Liver (tissue), 3 donors: ENCODE results near the gene GAST.

ENCODE experiments used
- GABPA ChIP-seq, 2 donors: IDR thresholded peaks in 1 of 2; conservative IDR thresholded peaks in 1 of 2; 2 replicates each; pipeline ENCODE4 v1.6.1; 2016; ENCODE audit warnings: antibody characterized with exemption in 2 of 2, mild to moderate bottlenecking in 1 of 2, moderate library complexity in 1 of 2
- HNF4A ChIP-seq, 2 donors: conservative IDR thresholded peaks; 2 replicates each; pipeline ENCODE4 v1.6.1; 2016; ENCODE audit warnings: antibody characterized with exemption in 2 of 2, mild to moderate bottlenecking in 2 of 2
- JUND ChIP-seq, 2 donors: IDR thresholded peaks; 2 replicates each; pipeline ENCODE4 v1.6.1; 2016; ENCODE audit warnings: antibody characterized with exemption in 2 of 2
- NR2F2 ChIP-seq: IDR thresholded peaks from 2 replicates; pipeline ENCODE4 v1.6.1; 2016; ENCODE audit warnings: antibody characterized with exemption
- RAD21 ChIP-seq, 2 donors: IDR thresholded peaks; 2 replicates each; pipeline ENCODE4 v1.6.1; 2016; ENCODE audit warnings: antibody characterized with exemption in 2 of 2, mild to moderate bottlenecking in 2 of 2
- RXRA ChIP-seq, 2 donors: IDR thresholded peaks; 2 replicates each; pipeline ENCODE4 v1.6.1; 2017 to 2018; ENCODE audit warnings: antibody characterized with exemption in 2 of 2, mild to moderate bottlenecking in 1 of 2
- SP1 ChIP-seq: IDR thresholded peaks from 2 replicates; pipeline ENCODE4 v1.6.1; 2018; ENCODE audit warnings: antibody characterized with exemption, mild to moderate bottlenecking
- TAF1 ChIP-seq: conservative IDR thresholded peaks from 2 replicates; pipeline ENCODE4 v1.6.1; 2016; ENCODE audit warnings: antibody characterized with exemption, mild to moderate bottlenecking
- YY1 ChIP-seq: IDR thresholded peaks from 2 replicates; pipeline ENCODE4 v1.6.1; 2016; ENCODE audit warnings: antibody characterized with exemption, mild to moderate bottlenecking
- TF ChIP-seq, protein P1 (sequence below): fragments of 150-350 bp; IDR thresholded peaks from 2 replicates; pipeline ENCODE4 v1.5.1; 2017; ENCODE audit warnings: improper control_type of control experiment, low read depth, low read length; ENCODE audit not compliant: missing input control
- TF ChIP-seq, protein P2 (sequence below): IDR thresholded peaks from 2 replicates; pipeline ENCODE4 v1.6.1; 2016; ENCODE audit warnings: antibody characterized with exemption
- TF ChIP-seq, protein P3 (sequence below): IDR thresholded peaks from 2 replicates; pipeline ENCODE4 v1.6.1; 2016; ENCODE audit warnings: antibody characterized with exemption, mild to moderate bottlenecking
- TF ChIP-seq, protein P4 (sequence below): IDR thresholded peaks from 2 replicates; pipeline ENCODE4 v1.6.1; 2016; ENCODE audit warnings: antibody characterized with exemption
- donor health status: healthy.
- donor health status: healthy.

DNA sequence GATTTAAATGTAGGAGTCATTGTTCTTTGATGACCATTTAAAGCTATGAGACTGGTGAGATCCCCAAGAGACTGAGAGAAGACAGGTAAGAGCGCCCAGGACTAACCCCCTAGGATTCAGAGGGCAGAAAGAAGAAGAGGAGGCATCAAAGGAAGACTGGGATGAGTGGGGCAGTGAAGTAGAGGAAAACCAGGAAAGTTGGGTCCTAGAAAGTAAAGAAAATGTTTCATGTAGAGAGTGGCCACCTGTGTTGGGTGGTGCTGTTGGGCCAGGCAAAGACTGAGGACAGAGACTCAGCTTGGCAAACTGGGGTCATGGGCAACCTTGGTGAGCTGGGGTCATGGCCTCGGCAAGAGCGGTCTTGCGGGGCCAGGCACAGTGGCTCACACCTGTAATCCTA is 23.6 kb downstream of the GAST start:
- TF ChIP-seq, protein P1, sequence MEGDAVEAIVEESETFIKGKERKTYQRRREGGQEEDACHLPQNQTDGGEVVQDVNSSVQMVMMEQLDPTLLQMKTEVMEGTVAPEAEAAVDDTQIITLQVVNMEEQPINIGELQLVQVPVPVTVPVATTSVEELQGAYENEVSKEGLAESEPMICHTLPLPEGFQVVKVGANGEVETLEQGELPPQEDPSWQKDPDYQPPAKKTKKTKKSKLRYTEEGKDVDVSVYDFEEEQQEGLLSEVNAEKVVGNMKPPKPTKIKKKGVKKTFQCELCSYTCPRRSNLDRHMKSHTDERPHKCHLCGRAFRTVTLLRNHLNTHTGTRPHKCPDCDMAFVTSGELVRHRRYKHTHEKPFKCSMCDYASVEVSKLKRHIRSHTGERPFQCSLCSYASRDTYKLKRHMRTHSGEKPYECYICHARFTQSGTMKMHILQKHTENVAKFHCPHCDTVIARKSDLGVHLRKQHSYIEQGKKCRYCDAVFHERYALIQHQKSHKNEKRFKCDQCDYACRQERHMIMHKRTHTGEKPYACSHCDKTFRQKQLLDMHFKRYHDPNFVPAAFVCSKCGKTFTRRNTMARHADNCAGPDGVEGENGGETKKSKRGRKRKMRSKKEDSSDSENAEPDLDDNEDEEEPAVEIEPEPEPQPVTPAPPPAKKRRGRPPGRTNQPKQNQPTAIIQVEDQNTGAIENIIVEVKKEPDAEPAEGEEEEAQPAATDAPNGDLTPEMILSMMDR, result no peak
- TF ChIP-seq TAF1 (no peak), GABPA (IDR thresholded peaks at IDR 0.05 in 1 of 2, conservative IDR thresholded peaks at IDR 0.05 in 1 of 2) (no peak), JUND (IDR thresholded peaks at IDR 0.05) (no peak), RXRA (IDR thresholded peaks at IDR 0.05) (no peak), RAD21 (IDR thresholded peaks at IDR 0.05) (no peak), YY1 (no peak), SP1 (no peak), HNF4A (conservative IDR thresholded peaks at IDR 0.05) (no peak), NR2F2 (no peak)
- TF ChIP-seq, protein P2, sequence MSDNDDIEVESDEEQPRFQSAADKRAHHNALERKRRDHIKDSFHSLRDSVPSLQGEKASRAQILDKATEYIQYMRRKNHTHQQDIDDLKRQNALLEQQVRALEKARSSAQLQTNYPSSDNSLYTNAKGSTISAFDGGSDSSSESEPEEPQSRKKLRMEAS, result no peak
- TF ChIP-seq, protein P3, sequence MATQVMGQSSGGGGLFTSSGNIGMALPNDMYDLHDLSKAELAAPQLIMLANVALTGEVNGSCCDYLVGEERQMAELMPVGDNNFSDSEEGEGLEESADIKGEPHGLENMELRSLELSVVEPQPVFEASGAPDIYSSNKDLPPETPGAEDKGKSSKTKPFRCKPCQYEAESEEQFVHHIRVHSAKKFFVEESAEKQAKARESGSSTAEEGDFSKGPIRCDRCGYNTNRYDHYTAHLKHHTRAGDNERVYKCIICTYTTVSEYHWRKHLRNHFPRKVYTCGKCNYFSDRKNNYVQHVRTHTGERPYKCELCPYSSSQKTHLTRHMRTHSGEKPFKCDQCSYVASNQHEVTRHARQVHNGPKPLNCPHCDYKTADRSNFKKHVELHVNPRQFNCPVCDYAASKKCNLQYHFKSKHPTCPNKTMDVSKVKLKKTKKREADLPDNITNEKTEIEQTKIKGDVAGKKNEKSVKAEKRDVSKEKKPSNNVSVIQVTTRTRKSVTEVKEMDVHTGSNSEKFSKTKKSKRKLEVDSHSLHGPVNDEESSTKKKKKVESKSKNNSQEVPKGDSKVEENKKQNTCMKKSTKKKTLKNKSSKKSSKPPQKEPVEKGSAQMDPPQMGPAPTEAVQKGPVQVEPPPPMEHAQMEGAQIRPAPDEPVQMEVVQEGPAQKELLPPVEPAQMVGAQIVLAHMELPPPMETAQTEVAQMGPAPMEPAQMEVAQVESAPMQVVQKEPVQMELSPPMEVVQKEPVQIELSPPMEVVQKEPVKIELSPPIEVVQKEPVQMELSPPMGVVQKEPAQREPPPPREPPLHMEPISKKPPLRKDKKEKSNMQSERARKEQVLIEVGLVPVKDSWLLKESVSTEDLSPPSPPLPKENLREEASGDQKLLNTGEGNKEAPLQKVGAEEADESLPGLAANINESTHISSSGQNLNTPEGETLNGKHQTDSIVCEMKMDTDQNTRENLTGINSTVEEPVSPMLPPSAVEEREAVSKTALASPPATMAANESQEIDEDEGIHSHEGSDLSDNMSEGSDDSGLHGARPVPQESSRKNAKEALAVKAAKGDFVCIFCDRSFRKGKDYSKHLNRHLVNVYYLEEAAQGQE, result no peak
- TF ChIP-seq, protein P4, sequence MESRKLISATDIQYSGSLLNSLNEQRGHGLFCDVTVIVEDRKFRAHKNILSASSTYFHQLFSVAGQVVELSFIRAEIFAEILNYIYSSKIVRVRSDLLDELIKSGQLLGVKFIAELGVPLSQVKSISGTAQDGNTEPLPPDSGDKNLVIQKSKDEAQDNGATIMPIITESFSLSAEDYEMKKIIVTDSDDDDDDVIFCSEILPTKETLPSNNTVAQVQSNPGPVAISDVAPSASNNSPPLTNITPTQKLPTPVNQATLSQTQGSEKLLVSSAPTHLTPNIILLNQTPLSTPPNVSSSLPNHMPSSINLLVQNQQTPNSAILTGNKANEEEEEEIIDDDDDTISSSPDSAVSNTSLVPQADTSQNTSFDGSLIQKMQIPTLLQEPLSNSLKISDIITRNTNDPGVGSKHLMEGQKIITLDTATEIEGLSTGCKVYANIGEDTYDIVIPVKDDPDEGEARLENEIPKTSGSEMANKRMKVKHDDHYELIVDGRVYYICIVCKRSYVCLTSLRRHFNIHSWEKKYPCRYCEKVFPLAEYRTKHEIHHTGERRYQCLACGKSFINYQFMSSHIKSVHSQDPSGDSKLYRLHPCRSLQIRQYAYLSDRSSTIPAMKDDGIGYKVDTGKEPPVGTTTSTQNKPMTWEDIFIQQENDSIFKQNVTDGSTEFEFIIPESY, result no peak
